ENCODE results near the gene TMEM178B.

GRCh38 chr7:141417506-141417905, 343.6 kb downstream of the TMEM178B start:
- TF ChIP-seq CTCF (IDR thresholded peaks at IDR 0.05) (no peak), EP300 (IDR thresholded peaks at IDR 0.05) (no peak)

Data from ovary (tissue), 3 donors.